Colonic mucosa (tissue), 4 donors: Measurements from ENCODE around the gene CHD3. TPM values are rescaled to one million over a fixed set of nuclear protein-coding genes. Genes with fewer than 3 reads are reported as not detected.
"Not testable (repeated sequence)": the region's sequence is repeated elsewhere in the genome, so short reads cannot be mapped to it uniquely, and the experiment has no call there.

Experiments
- DNase-seq: peaks from one replicate; pipeline ENCODE4 v3.0.0-alpha.2; 2020
- H3K27ac ChIP-seq: fragments of 200-600 bp; one replicate; pipeline ENCODE4 v1.8.0; 2021
- H3K27me3 ChIP-seq: fragments of 200-600 bp; one replicate; pipeline ENCODE4 v1.8.0; 2021
- H3K36me3 ChIP-seq: fragments of 200-600 bp; one replicate; pipeline ENCODE4 v1.8.0; 2021
- H3K4me1 ChIP-seq: fragments of 200-600 bp; one replicate; pipeline ENCODE4 v1.8.0; 2021; ENCODE audit warnings: mild to moderate bottlenecking
- H3K4me3 ChIP-seq: fragments of 200-600 bp; one replicate; pipeline ENCODE4 v1.8.0; 2021
- H3K9ac ChIP-seq, 2 donors: one replicate each; pipeline ENCODE4 v1.7.0; 2013; ENCODE audit warnings: control low read depth in 2 of 2, low read depth in 2 of 2, low read length in 2 of 2
- H3K9me3 ChIP-seq: fragments of 200-600 bp; one replicate; pipeline ENCODE4 v1.8.0; 2021
- CTCF ChIP-seq: fragments of 200-600 bp; IDR thresholded peaks from one replicate; pipeline ENCODE4 v1.8.0; 2022; ENCODE audit warnings: antibody characterized with exemption, mild to moderate bottlenecking
- intact Hi-C: fragments of 100-400 bp; cut with DNase I; formaldehyde crosslinking; loops from one replicate; pipeline ENCODE4 v1.14.1; 2022
- total RNA-seq, 2 donors: library from RNA; stranded (reverse); fragmentation: NEBNext Ultra II Directional in 1 of 2; extraction: Animal tissue kit (Norgen Biotek cat#: 25700) in 1 of 2; gene quantifications; one replicate each; pipeline ENCODE4 v1.2.1, GENCODE V29; 2021
- donor health status: healthy.
- donor health status: DM: no; HTN: no; CAD: no.
- donor health status: DM: no; HTN: no; CAD: no.

The CHD3 gene
- total RNA-seq, 2 donors from 2014 or later: 56.3 to 108 TPM

- TF ChIP-seq CTCF: no peak
- intact Hi-C loops: no loop called here
- peaks cover 8% of the 10 kb centered on the region for H3K36me3 ChIP-seq
Measured at GRCh38 chr17:7945651-7946050, 57.1 kb downstream of the CHD3 start.

GRCh38 chr17:7946441-7946840 is 57.9 kb downstream of the CHD3 start:
- no peak for DNase-seq
- peaks cover 8% of the 10 kb centered on the region for H3K36me3 ChIP-seq
- intact Hi-C loops: no loop called here

More at GRCh38 chr17:7945651-7946050, 57.1 kb downstream of the CHD3 start:
- Histone ChIP-seq H3K27ac (no peak overlapping the region), H3K9ac (no peak overlapping the region), H3K4me3 (no peak overlapping the region), H3K27me3 (no peaks in the 10 kb centered on the region), H3K4me1 (no peaks in the 10 kb centered on the region), H3K9me3 (no peaks in the 10 kb centered on the region)
- no peak for DNase-seq

GRCh38 chr17:7947651-7948050 is 59.1 kb downstream of the CHD3 start:
- DNase-seq: no peak
- TF ChIP-seq CTCF: no peak
- H3K4me3 ChIP-seq: no peak overlapping the region

More at GRCh38 chr17:7946441-7946840, 57.9 kb downstream of the CHD3 start:
- Histone ChIP-seq H3K4me3 (no peak overlapping the region), H3K4me1 (no peaks in the 10 kb centered on the region), H3K9me3 (no peaks in the 10 kb centered on the region), H3K9ac (no peak overlapping the region), H3K27me3 (no peaks in the 10 kb centered on the region), H3K27ac (no peak overlapping the region)
- TF ChIP-seq CTCF: no peak

GRCh38 chr17:7950578-7950977 is 62.0 kb downstream of the CHD3 start:
- H3K9me3 ChIP-seq: no peaks in the 10 kb centered on the region
- H3K27me3 ChIP-seq: no peaks in the 10 kb centered on the region
- no peaks in the 10 kb centered on the region for H3K4me1 ChIP-seq
- DNase-seq: no peak
- H3K36me3 ChIP-seq: peaks cover 8% of the 10 kb centered on the region
- no peak overlapping the region for H3K9ac ChIP-seq
- no peak overlapping the region for H3K27ac ChIP-seq
- no peak for TF ChIP-seq CTCF
- intact Hi-C loops: no loop called here
- H3K4me3 ChIP-seq: no peak overlapping the region

More at GRCh38 chr17:7947651-7948050, 59.1 kb downstream of the CHD3 start:
- Histone ChIP-seq H3K27me3 (no peaks in the 10 kb centered on the region), H3K9me3 (no peaks in the 10 kb centered on the region), H3K27ac (no peak overlapping the region), H3K4me1 (no peaks in the 10 kb centered on the region), H3K9ac (no peak overlapping the region), H3K36me3 (peaks cover 8% of the 10 kb centered on the region)
- intact Hi-C loops: no loop called here

GRCh38 chr17:7951143-7951792 is 62.7 kb downstream of the CHD3 start:
- Histone ChIP-seq H3K4me3 (no peak overlapping the region), H3K9me3 (no peaks in the 10 kb centered on the region), H3K27ac (no peak overlapping the region), H3K36me3 (peaks cover 8% of the 10 kb centered on the region), H3K27me3 (no peaks in the 10 kb centered on the region), H3K9ac (no peak overlapping the region), H3K4me1 (no peaks in the 10 kb centered on the region)
- DNase-seq: no peak
- no peak for TF ChIP-seq CTCF
- intact Hi-C loops: no loop called here

- H3K4me1 ChIP-seq, H3K4me3 ChIP-seq, H3K9me3 ChIP-seq, H3K36me3 ChIP-seq, DNase-seq, H3K9ac ChIP-seq, H3K27me3 ChIP-seq, H3K27ac ChIP-seq, intact Hi-C loops: not testable (repeated sequence)
Measured at GRCh38 chr17:7953266-7953665, 64.7 kb downstream of the CHD3 start.
